ENCODE measurements around the gene ARL3.

The ARL3 gene

DNA sequence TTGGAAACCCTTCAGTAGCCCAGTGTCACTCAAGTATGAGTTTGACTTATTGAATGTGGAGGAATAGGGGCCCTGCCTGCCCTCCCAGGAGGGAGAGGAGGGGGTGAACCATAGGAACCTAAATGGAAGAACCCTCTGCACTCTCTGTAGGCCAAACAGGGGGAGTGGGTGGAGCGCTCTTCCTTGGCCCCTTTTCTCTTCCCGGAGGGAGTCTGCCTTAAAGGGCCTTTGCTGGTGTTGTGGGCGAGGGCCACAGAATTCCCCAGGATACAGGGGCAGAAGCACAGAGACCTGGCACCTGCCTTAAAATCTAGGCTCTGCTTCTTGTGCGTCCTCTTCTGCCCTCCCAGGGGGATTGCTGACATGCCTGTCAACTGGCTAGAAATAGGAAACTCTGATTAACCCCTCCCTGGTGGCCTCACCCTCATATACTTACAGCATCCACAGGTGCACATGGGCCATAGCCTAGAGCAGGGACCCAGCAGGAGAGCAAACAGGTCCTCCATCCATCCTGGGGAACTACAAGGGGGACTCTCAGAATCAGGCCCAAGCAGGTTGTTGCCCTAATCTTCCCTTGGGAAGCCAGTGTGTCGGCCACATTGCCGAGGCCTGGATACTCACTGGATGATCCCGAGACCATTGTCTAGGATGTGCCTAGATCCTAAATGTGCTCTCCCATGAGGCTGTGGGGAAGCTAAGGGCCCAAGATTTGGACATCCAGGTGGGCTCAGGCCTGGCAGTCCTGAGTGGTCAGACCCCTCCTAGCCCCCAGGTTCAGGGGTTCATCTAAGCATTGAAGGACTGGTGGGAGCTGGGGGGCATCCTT lies 66.5 kb downstream of the ARL3 start:
- H3K4me3 ChIP-seq (ENCODE audit: low read depth, low read length): peak overlapping the region; percentile 91
- CTCF ChIA-PET: interaction anchor here (1.0 kb wide), 1 partner anchor 145 kb away, joined by 3 read pairs; no protein-coding TSS in a partner anchor
- POLR2A ChIA-PET: interaction anchor here (2.5 to 3.8 kb wide), 2 partner anchors 28 to 66 kb away, joined by 14 to 35 read pairs; partner anchors contain the start of genes ARL3 and SFXN2
- DNase-seq (ENCODE audit: low read depth, low spot score): no peak
- TF ChIP-seq, protein P1, sequence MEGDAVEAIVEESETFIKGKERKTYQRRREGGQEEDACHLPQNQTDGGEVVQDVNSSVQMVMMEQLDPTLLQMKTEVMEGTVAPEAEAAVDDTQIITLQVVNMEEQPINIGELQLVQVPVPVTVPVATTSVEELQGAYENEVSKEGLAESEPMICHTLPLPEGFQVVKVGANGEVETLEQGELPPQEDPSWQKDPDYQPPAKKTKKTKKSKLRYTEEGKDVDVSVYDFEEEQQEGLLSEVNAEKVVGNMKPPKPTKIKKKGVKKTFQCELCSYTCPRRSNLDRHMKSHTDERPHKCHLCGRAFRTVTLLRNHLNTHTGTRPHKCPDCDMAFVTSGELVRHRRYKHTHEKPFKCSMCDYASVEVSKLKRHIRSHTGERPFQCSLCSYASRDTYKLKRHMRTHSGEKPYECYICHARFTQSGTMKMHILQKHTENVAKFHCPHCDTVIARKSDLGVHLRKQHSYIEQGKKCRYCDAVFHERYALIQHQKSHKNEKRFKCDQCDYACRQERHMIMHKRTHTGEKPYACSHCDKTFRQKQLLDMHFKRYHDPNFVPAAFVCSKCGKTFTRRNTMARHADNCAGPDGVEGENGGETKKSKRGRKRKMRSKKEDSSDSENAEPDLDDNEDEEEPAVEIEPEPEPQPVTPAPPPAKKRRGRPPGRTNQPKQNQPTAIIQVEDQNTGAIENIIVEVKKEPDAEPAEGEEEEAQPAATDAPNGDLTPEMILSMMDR (IDR thresholded peaks at IDR 0.05; ENCODE audit: insufficient read depth, low read length, missing control alignments): no peak

DNA sequence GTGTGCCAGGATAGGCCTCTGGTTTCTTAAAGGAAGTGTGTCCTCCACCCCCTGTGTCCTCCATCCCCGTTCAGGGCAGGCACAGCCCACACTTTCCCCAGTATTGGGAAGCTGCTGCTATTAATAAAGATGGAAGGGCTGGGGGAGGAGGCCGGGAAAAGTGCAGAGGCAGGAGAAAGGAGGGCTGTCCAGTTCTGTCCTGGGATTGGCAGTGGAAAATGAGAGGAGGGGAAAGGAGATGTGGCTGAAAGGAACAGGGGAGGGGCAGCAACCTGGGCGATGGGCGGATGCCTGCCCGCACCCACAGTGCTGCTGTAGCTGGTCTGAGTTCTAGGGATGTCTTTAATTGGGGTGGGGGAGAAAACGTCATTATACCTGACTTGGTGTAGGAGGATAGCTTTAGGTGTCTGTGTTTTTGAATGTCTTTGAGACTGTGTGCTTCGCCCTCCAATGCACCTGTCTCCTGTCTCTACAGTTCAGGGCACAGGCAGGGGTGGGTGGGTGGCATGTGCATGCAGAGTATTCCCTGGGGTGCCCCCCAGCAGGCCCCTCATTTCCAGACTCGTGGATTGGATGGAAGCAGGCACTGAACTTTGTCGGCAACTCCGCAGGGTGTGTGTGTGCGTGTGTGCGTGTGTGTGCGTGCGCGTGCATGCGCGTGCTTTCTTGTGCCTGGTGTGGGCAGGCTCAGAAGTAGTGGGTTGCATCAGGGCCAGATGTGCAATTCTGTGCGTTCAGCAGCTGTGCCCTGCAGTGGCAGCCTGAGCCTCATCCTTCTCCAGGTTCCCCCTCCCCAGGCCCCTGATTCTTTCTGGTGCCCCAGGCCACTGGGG lies 67.4 kb downstream of the ARL3 start:
- TF ChIP-seq, protein P1 (IDR thresholded peaks at IDR 0.05; ENCODE audit: insufficient read depth, low read length, missing control alignments): no peak
- POLR2A ChIA-PET: interaction anchor here (0.6 to 3.8 kb wide), 9 partner anchors 9 to 1605 kb away, joined by 3 to 35 read pairs (median 4); partner anchors contain the start of genes ARL3 and SFXN2
- H3K4me3 ChIP-seq (ENCODE audit: low read depth, low read length): peak overlapping the region; percentile 91
- CTCF ChIA-PET: interaction anchor here (0.8 to 3.2 kb wide), 10 partner anchors 12 to 144 kb away, joined by 3 to 11 read pairs (median 4); no protein-coding TSS in a partner anchor
- DNase-seq (ENCODE audit: low read depth, low spot score): no peak

DNA sequence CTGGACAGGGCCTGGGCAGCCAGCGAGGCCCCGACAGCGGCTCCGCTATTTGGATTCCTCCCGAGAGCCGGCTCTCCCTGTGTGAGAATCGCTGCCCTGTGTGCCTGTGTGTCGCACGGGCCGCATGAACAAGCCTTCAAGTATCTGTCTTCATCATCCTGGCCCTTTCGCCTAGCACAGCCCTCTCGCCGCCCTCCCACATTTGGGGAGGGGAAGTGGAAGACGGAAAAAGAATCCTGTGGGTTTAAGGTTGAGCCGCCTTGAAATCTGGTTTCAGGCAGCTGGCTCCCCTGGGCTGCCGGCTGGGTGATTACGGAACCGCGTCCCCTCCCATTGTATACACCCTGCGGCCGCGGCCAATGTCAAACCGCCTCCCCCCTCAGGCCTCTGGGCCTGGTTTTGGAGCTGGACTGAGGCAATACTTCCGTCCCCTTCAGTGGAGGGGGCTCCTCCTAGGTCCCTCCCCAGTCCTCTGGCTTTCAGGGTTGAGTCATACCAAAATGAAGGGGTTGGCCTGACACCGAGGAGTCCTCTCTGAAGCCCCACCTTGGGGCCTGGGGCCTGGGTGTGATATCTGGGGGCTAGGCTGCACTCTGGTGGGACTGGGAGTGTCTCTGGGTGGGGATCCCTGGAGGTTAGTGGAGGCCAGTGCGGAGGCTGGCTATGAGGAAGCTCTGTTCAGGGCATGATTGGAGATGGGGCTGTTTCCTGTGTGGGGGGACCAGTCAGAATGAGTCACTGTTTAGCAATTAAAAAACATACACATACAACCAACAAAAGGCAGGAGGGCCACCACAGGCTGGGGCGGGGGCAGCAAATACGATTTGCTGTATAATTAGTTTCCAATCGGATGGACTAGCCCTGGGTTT lies 68.2 kb downstream of the ARL3 start:
- CTCF ChIA-PET: interaction anchor here (0.8 to 3.2 kb wide), 15 partner anchors 11 to 143 kb away, joined by 3 to 11 read pairs (median 5); partner anchors contain the start of genes ACTR1A and SUFU
- DNase-seq (ENCODE audit: low read depth, low spot score): peak; percentile 66
- TF ChIP-seq, protein P1 (IDR thresholded peaks at IDR 0.05; ENCODE audit: insufficient read depth, low read length, missing control alignments): no peak
- POLR2A ChIA-PET: interaction anchor here (0.6 to 3.8 kb wide), 11 partner anchors 9 to 1604 kb away, joined by 3 to 35 read pairs (median 4); partner anchors contain the start of genes ARL3 and SFXN2
- peak overlapping the region; percentile 91 for H3K4me3 ChIP-seq (ENCODE audit: low read depth, low read length)

DNA sequence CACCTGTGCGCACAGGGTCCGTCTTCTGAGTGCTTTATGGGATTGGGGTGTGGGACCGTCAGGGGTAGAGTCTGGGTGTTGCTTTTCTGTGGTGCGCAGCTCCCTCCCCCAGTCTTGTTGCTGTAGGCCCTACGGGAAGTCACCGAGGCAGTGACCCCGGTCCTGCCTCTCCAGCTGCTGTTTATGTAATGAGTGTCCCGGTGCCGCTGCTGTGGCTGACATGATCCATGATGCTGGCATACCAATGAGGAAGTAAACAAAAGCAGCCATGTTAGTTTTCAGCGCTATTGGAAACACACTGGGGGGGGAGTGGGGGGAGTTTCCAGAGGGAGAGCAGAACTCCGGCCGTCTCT lies 68.8 kb downstream of the ARL3 start:
- ChIA-PET POLR2A (interaction anchor here (1.0 to 3.8 kb wide), 6 partner anchors 10 to 68 kb away, joined by 3 to 35 read pairs (median 6); partner anchors contain the start of genes ARL3 and SFXN2), CTCF (interaction anchor here (0.9 to 3.2 kb wide), 18 partner anchors 10 to 142 kb away, joined by 3 to 11 read pairs (median 5); partner anchors contain the start of genes ACTR1A and SUFU)
- DNase-seq (ENCODE audit: low read depth, low spot score): no peak
- peak overlapping the region; percentile 91 for H3K4me3 ChIP-seq (ENCODE audit: low read depth, low read length)
- TF ChIP-seq, protein P1 (IDR thresholded peaks at IDR 0.05; ENCODE audit: insufficient read depth, low read length, missing control alignments): no peak

DNA sequence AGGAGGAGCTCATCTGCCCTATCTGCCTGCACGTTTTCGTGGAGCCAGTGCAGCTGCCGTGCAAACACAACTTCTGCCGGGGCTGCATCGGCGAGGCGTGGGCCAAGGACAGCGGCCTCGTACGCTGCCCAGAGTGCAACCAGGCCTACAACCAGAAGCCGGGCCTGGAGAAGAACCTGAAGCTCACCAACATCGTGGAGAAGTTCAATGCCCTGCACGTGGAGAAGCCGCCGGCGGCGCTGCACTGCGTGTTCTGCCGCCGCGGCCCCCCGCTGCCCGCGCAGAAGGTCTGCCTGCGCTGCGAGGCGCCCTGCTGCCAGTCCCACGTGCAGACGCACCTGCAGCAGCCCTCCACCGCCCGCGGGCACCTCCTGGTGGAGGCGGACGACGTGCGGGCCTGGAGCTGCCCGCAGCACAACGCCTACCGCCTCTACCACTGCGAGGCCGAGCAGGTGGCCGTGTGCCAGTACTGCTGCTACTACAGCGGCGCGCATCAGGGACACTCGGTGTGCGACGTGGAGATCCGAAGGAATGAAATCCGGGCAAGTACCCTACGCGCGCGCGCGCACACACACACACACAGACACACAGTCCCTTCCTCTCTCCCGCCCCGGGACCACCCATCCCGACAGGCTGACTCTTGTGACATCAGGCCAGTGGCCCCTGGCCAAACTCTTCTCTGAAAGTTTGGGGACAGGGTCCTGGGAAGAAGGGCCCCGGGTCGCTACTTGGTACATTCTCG lies 69.4 kb downstream of the ARL3 start:
- TF ChIP-seq, protein P1 (IDR thresholded peaks at IDR 0.05; ENCODE audit: insufficient read depth, low read length, missing control alignments): peak; percentile 83
- no peak for DNase-seq (ENCODE audit: low read depth, low spot score)
- peak overlapping the region; percentile 91 for H3K4me3 ChIP-seq (ENCODE audit: low read depth, low read length)
- POLR2A ChIA-PET: interaction anchor here (0.6 to 3.8 kb wide), 8 partner anchors 11 to 69 kb away, joined by 3 to 35 read pairs (median 6); partner anchors contain the start of genes ARL3 and SFXN2
- CTCF ChIA-PET: interaction anchor here (0.8 to 3.2 kb wide), 21 partner anchors 9 to 142 kb away, joined by 3 to 11 read pairs (median 4); partner anchors contain the start of genes ACTR1A and SUFU

Data from AG04449 (cell line).